Stimulated activated CD8-positive, alpha-beta memory T cell treated with anti-CD3 and anti-CD28 coated beads, Interleukin-15, amount 100 ng/mL, for 1 hour (primary cell): Measurements from ENCODE around the gene HEATR9.

Source experiments
- DNase-seq: peaks from one replicate; pipeline ENCODE4 v3.0.0-alpha.2; 2020; ENCODE audit warnings: low read depth

The HEATR9 gene

GRCh38 chr17:35893751-35894150, 25.1 kb upstream of the HEATR9 start:
- no peak for DNase-seq

- no peak for DNase-seq
These were observed 23.7 kb upstream of the HEATR9 start for GRCh38 chr17:35892091-35893035.

GRCh38 chr17:35891269-35891668, 22.6 kb upstream of the HEATR9 start:
- no peak for DNase-seq

GRCh38 chr17:35890774-35891155, 22.1 kb upstream of the HEATR9 start:
- no peak for DNase-seq

- no peak for DNase-seq
These were observed 21.4 kb upstream of the HEATR9 start for GRCh38 chr17:35889818-35890773.

GRCh38 chr17:35889241-35889640, 20.6 kb upstream of the HEATR9 start:
- DNase-seq, result no peak

GRCh38 chr17:35879773-35880654, 11.3 kb upstream of the HEATR9 start, which contains the start of gene CCL5:
CCL5 (minus strand) TSS chr17:35880360.
- DNase-seq, result no peak

GRCh38 chr17:35878361-35878760, 9.7 kb upstream of the HEATR9 start:
- no peak for DNase-seq

- DNase-seq, result no peak
These were observed 8.8 kb upstream of the HEATR9 start for GRCh38 chr17:35877345-35878029.

GRCh38 chr17:35876534-35876933, 7.8 kb upstream of the HEATR9 start:
- DNase-seq, result no peak

GRCh38 chr17:35875800-35876139, 7.1 kb upstream of the HEATR9 start:
- no peak for DNase-seq

- no peak for DNase-seq
These were observed 6.5 kb upstream of the HEATR9 start for GRCh38 chr17:35875072-35875799.

GRCh38 chr17:35872196-35872980, 3.7 kb upstream of the HEATR9 start:
- DNase-seq, result no peak

- DNase-seq, result no peak
These were observed 2.5 kb upstream of the HEATR9 start for GRCh38 chr17:35870906-35871819.

- no peak for DNase-seq
These were observed 1.1 kb downstream of the HEATR9 start for GRCh38 chr17:35867574-35867973.

GRCh38 chr17:35866341-35866950, 2.2 kb downstream of the HEATR9 start:
- no peak for DNase-seq

GRCh38 chr17:35865412-35866340, 3.0 kb downstream of the HEATR9 start:
- DNase-seq, result no peak
